GM21717 (cell line): ENCODE results near the gene BPIFB1.

Experiments used
- ATAC-seq: cut with Tn5 transposase; IDR thresholded peaks from one replicate; pipeline ENCODE4 v1.9.1; 2021; ENCODE audit warnings: mild to moderate bottlenecking, moderate library complexity; ENCODE audit not compliant: unreplicated experiment

Gene BPIFB1, protein sequence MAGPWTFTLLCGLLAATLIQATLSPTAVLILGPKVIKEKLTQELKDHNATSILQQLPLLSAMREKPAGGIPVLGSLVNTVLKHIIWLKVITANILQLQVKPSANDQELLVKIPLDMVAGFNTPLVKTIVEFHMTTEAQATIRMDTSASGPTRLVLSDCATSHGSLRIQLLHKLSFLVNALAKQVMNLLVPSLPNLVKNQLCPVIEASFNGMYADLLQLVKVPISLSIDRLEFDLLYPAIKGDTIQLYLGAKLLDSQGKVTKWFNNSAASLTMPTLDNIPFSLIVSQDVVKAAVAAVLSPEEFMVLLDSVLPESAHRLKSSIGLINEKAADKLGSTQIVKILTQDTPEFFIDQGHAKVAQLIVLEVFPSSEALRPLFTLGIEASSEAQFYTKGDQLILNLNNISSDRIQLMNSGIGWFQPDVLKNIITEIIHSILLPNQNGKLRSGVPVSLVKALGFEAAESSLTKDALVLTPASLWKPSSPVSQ

GRCh38 chr20:33282991-33283555, at the start of gene BPIFB1:
TSS of gene BPIFB1 (plus strand) at chr20:33283214. CDS start at chr20:33286074, 2,860 bp downstream.
- ATAC-seq: no peak

GRCh38 chr20:33234050-33234449, 49.0 kb upstream of the BPIFB1 start:
- ATAC-seq: no peak

DNA sequence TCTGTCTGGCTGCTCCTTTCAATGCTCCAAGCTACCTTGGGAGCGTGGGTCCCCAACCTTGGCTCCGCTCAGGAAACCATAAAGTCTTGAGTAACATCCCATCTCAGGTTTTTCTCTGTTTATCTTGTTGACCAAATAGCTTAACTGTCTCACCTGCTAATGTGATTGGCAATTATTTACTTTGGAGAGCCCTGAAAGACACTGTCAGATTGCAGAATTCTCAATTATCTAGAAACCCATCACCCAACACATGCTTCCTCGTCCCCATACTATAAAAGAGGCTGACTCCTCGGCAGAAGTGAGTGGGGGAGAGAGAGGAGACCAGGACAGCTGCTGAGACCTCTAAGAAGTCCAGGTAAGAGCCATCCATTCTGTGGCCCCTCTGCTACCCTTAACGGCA, 47.3 kb upstream of the BPIFB1 start, which contains the start of gene BPIFA1:
Gene BPIFA1, plus strand, starts transcription at position 301 of the 400 bp plus-strand sequence. CDS start 1,716 bp downstream, outside the sequence.
- no peak for ATAC-seq

DNA sequence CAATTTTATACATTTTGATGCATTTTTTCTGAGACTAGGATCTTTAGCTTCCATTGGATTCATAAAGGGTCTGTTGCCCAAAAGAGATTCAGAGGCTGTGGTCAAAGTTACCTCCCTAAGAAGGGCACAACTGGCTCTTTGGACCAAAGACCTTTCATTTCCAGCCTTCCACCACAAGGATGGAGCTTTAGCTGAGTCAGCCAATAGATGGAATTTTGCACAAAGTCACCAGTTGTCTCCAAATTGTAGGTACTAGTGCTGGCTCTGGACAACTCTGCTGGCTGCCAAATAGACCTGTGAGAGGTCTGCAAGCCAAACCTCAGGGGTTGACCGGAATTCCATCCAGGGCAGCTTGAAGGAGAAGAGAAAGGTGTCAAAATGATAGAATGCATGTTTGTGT, 46.7 kb upstream of the BPIFB1 start:
- ATAC-seq: no peak

- no peak for ATAC-seq
Measured at GRCh38 chr20:33237989-33238388, 45.0 kb upstream of the BPIFB1 start.

DNA sequence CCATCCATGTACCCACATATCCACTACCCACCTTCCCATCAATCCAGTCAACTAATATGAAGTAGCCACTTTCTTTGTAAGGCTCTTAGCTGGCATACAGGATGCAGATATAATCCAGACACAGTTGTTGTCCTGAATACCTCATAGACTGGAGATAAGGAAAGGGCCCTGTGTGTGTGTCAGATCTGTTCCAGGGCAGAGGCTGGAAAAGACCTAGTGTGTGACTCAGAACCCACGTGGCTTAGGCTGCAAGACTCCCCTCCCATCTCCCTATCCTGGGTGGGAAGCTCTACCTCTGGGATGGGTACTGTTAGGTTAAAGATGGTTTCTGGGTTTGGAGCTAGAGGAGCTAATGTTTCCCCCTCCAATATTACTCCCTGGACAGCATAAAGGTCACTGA, 43.6 kb upstream of the BPIFB1 start:
- no peak for ATAC-seq

DNA sequence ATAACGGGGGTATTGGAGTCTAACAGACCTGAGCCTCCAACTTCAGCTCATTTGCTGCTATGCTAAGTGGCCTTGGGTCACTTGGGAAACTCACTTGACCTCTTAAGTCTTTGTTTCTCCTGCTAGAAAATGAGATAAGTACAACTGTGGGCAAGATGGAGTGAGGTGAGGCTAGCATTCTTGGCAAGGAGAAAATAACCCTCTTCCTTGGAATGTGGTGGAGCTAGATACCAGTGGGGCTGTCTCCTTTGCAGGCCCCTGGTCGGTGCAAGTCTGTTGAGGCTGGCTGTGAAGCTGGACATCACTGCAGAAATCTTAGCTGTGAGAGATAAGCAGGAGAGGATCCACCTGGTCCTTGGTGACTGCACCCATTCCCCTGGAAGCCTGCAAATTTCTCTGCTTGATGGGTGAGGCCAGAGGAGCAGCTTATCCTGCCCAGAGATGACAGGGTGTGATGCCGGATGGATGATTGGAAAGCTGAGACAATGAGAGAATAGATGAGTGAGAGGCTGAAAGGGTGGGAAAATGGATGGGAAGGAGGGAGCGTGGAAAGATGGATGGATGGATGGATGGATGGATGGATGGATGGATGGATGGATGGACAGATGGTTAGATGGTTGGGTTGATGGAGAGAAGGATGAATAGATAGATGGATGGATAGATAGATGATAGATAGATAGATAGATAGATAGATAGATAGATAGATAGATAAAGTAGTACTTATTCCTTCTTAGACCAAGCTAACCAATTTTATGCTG, 42.9 kb upstream of the BPIFB1 start:
- no peak for ATAC-seq

- ATAC-seq: no peak
Measured at GRCh38 chr20:33240923-33241322, 42.1 kb upstream of the BPIFB1 start.

- no peak for ATAC-seq
Measured at GRCh38 chr20:33242319-33243100, 40.5 kb upstream of the BPIFB1 start.

DNA sequence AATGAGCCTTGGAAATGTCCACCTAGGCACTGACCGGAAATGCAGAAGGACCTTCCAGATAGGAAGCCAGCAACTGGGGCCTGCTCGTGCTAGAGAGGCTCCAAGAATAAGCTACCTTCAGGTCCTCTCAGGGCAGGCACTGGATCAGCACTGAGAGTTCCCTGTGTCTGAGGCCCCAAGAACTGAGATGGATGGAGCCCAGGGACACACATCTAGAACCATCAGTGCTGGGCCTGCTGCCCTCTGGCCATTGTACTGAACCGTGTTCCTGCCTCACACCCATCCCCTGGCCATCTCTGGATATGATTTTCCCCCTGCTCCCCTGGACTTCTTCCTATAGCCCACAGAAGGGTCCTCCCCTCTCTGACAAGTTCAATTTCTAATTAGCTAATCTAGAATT, 36.9 kb upstream of the BPIFB1 start:
- no peak for ATAC-seq

- no peak for ATAC-seq
Measured at GRCh38 chr20:33249456-33249855, 33.6 kb upstream of the BPIFB1 start.

DNA sequence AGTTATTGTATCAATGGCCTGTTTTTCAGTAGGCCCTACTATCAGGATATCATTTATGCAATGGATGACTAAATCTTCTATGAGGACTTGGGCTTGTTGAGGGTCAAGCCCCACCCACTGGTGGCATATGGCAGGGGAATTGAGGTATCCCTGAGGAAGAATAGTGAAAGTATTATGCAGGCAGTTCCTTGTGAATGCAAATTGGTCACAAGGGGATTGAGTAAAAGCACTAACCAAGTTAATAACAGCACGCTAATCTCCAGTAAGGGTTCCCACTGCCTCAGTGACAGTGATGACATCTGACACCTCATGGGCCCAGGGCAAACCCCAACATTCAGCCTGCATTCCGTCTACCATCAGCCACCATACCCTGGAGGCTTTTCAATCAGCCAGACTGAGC, 32.3 kb upstream of the BPIFB1 start:
- no peak for ATAC-seq

DNA sequence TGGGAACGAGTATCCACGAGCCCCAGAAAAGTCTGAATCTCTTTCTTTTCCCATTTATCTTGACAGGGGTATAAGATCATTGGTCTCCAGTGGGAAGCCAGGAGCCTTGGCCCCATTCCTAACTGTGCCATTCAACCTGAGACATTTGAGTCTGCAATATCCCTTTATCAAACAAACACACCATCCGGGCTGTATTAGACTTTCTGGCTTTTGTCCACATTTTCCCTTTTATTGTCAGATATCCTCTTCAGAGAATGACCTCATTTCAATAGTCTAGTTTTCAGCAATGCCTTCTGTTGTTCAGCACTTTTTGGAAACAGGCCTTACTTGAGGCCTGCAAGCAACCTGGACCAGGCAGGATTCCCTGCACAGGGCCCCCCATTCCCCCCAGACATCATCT, 31.5 kb upstream of the BPIFB1 start:
- ATAC-seq: no peak

DNA sequence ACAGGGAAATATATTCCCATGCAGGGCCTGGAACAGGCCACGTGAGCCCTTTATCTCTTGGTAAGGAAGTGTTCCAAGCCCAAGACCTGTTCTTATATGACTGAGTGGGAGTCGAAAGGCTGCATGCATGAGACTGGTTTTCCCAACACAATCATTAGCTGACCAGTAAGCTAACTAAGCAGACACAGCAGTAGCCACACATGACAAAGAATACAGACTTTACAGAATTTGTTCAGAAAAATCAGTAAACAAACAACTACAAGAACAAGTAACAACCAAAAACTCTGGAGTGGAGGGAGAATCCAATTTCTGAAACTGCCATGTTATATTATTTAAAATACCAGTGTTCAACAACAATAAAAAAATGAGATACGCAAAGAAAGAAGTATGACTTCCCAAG, 30.6 kb upstream of the BPIFB1 start:
- ATAC-seq: no peak

- ATAC-seq: no peak
Measured at GRCh38 chr20:33255005-33255404, 28.0 kb upstream of the BPIFB1 start.

- no peak for ATAC-seq
Measured at GRCh38 chr20:33257237-33257636, 25.8 kb upstream of the BPIFB1 start.

DNA sequence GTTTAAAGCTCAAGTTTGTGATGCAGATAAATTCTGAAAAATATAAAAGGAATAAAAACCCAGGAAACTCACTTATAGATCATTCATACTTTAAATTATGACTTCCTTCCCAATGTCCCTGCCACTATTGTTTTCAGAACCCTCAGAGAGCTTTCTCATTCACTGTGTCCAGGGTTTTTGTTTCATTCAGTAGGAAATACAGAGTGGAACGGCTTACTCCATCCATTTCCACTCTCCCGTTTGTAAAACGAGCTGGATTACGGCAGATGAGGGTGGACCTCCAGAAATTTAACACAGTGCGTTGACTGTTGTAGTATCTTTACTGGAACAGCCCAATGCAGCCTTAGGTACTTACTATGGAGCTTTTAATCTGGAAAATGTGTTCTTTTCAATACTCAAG, 23.6 kb upstream of the BPIFB1 start:
- no peak for ATAC-seq

GRCh38 chr20:33261465-33261864, 21.5 kb upstream of the BPIFB1 start:
- ATAC-seq: no peak

DNA sequence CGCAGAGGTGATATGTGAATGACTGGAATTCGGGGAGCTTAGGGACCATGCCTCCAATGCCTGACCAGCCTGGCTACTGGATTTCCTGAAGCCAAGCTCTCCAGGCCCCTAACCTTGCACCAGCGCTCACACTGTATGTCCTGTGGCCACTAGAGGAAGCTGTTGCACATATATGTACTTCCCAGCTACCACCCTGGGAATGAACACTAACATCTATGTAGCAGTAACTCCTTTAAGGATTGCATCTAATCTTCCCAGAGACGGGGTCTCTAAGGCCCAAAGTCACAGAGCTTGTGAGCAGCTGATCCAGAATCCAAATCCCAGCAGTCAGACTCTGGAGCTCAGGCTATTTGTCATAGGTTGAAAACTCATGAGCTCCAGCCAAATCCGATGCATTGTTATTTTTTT, 20.4 kb upstream of the BPIFB1 start:
- ATAC-seq: no peak

GRCh38 chr20:33263784-33264183, 19.2 kb upstream of the BPIFB1 start:
- ATAC-seq: no peak

DNA sequence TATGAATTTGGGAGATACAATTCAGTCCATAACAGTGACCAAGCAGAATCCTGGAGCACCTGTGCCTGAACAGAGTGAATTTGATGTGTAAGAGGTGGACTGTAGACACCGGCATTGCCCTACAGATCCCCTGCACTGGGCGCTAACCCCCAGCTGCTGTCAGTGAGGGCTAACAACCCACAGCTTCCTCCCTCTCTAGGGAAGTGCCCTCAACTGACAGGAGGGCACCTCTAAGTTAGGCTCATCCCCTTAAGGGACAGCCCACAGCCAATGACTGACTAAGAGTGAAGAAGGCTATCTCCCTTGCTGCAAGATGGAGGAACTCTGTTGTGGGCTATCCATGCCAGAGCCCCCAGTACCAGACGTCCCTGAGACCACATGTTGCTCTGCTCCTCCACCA, 15.3 kb upstream of the BPIFB1 start:
- no peak for ATAC-seq
